ENCODE results near the gene ACTR6. TPM values are rescaled to one million over a fixed set of nuclear protein-coding genes. Genes with fewer than 3 reads are reported as not detected.

ACTR6 gene
- total and polyA plus RNA-seq, 3 donors from 2014 or later: 11.4 to 38.1 (median 17.6) TPM

DNA sequence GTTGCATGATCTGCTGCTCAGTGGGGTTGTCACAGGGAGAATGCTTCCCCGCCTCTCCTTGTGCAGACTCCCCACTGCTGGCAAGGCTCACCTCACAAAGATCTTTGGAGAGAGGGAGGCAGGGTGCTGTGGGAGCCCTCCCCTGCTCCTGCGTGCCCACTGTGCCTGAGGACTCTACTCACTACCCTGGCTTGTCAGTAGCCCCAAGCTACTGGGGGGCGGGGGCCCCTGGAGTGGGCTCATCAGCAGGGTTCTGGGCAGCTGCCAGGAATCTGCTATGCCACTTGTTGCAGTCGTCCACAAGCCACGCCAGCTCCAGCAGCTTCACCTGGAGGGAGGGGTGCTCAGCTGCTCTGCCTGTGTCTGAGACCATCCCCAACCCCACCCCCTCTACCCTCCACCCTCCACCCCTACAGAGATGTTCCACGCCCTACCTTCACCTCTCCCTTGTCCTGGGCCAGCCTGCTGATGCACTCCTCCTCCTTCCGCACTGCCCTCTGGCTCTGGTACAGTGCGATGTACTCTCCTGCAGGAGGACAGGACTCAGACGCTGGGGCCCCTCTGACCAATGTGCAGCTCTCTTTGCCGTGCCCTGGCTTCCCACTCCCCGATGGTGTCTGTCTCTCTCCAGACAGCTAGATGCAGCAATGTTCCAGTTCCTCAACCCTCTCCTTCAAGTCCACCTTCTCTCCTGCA, 43.7 kb upstream of the ACTR6 start:
- DNase-seq: no peak

DNA sequence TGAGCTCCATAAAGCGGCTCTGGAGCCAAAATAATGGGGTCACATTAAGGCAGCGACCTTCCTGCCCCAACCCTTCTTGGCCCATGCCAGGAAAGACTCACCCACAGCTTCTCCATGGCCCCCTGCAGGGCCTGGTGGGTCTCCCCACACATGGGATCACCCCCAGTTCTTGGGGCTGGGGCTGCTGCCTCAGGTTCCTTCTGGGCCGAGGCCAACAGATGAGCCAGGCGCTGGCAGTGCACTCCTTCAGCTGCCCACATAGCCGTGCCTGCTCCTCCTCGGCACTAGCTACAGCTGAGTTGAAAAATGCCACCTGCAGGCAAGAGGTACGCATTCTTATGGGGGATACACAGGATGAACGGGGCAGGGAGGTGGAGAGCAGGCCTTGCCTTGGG, 43.2 kb upstream of the ACTR6 start:
- Histone ChIP-seq H3K9me3 (no peaks in the 10 kb centered on the region), H3K36me3 (ENCODE audit: low read depth, missing control alignments) (no peaks in the 10 kb centered on the region), H3K27me3 (no peaks in the 10 kb centered on the region), H3K27ac (no peak overlapping the region), H3K4me3 (no peak overlapping the region), H3K4me1 (no peaks in the 10 kb centered on the region)
- no peak for DNase-seq
- intact Hi-C loops (cut with DNase I; ENCODE audit: low total_unique reads): no loop called here
- TF ChIP-seq, protein P1, sequence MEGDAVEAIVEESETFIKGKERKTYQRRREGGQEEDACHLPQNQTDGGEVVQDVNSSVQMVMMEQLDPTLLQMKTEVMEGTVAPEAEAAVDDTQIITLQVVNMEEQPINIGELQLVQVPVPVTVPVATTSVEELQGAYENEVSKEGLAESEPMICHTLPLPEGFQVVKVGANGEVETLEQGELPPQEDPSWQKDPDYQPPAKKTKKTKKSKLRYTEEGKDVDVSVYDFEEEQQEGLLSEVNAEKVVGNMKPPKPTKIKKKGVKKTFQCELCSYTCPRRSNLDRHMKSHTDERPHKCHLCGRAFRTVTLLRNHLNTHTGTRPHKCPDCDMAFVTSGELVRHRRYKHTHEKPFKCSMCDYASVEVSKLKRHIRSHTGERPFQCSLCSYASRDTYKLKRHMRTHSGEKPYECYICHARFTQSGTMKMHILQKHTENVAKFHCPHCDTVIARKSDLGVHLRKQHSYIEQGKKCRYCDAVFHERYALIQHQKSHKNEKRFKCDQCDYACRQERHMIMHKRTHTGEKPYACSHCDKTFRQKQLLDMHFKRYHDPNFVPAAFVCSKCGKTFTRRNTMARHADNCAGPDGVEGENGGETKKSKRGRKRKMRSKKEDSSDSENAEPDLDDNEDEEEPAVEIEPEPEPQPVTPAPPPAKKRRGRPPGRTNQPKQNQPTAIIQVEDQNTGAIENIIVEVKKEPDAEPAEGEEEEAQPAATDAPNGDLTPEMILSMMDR (IDR thresholded peaks at IDR 0.05): no peak
- TF ChIP-seq POLR2A (IDR thresholded peaks at IDR 0.05): no peak
- 88 to 94% methylated on average over 8 of the region's 8 CpGs for WGBS, 2 donors

More for the DNA sequence above, 43.7 kb upstream of the ACTR6 start:
- H3K36me3 ChIP-seq (ENCODE audit: low read depth, missing control alignments): no peaks in the 10 kb centered on the region
- intact Hi-C loops (cut with DNase I; ENCODE audit: low total_unique reads): no loop called here
- TF ChIP-seq, protein P1 (IDR thresholded peaks at IDR 0.05): no peak
- no peak for TF ChIP-seq POLR2A (IDR thresholded peaks at IDR 0.05)
- H3K27ac ChIP-seq: no peak overlapping the region
- H3K4me1 ChIP-seq: no peaks in the 10 kb centered on the region
- H3K4me3 ChIP-seq: no peak overlapping the region
- no peaks in the 10 kb centered on the region for H3K27me3 ChIP-seq
- H3K9me3 ChIP-seq: no peaks in the 10 kb centered on the region
- WGBS, 2 donors: 85 to 89% methylated on average over 6 to 11 of the region's 11 CpGs

DNA sequence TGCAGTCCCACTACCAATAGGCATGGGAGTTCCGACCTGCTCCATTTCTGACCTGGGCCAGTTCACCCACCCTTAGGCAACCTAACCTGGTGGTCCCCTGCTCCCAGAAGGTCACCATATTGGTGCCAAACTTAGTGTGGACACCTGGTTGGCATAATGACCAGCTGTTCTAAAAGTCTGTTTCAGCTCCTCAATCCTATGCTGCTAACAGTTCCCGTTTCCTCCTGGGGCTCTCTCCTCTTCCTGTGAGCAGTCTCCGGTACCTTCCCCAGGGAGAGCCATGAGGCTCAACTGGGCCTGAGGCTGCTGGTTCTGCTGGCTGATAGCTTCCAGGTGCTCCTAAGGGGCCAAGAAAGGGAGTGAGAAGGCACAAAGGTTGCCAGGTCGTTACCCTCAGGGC, 42.1 kb upstream of the ACTR6 start:
- Histone ChIP-seq H3K36me3 (ENCODE audit: low read depth, missing control alignments) (no peaks in the 10 kb centered on the region), H3K27me3 (no peaks in the 10 kb centered on the region), H3K4me3 (no peak overlapping the region), H3K4me1 (no peaks in the 10 kb centered on the region), H3K9me3 (no peaks in the 10 kb centered on the region), H3K27ac (no peak overlapping the region)
- 82 to 95% methylated on average over 4 of the region's 4 CpGs for whole genome bisulfite sequencing, 2 donors
- intact Hi-C loops (cut with DNase I; ENCODE audit: low total_unique reads): no loop called here
- no peak for DNase-seq
- no peak for TF ChIP-seq POLR2A (IDR thresholded peaks at IDR 0.05)

DNA sequence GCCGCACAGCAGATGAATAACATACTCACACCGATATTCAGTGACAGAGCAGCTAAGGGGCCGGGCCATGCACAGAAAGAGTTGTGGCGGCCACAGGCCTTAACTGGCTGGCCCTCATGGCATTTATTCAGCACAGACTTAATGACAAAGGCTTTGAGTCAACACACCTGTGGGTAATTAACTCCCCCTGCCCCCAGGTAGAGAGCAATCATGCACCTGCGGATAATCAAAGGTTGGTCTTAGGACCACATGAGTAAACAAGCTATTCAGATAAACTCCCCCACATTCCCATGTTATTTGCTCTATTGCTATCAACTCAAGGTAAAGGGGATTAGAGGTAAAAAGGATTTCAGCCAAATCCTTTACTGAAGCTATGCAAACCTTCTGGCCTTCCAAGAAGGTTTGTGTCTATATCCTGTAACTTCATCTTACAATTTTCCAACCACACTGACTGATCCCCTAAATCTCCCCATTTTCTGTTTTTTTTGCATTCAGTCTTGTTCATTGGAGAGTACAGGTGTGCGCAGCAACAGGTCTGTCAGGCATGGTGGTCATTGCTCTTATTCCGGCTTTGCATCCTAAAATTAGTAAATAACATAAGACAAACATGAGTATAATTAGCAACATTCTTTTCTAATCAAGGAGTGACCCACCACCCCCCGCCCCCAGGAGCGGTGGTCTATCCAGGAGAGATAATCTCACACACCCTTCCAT, 41.1 kb upstream of the ACTR6 start:
- Histone ChIP-seq H3K27me3 (no peaks in the 10 kb centered on the region), H3K4me3 (no peak overlapping the region), H3K36me3 (ENCODE audit: low read depth, missing control alignments) (no peaks in the 10 kb centered on the region), H3K27ac (no peak overlapping the region), H3K4me1 (no peaks in the 10 kb centered on the region), H3K9me3 (no peaks in the 10 kb centered on the region)
- WGBS, 2 donors: 89 to 94% methylated on average over 9 of the region's 9 CpGs
- intact Hi-C loops (cut with DNase I; ENCODE audit: low total_unique reads): no loop called here
- TF ChIP-seq, protein P1 (IDR thresholded peaks at IDR 0.05): no peak
- TF ChIP-seq POLR2A (IDR thresholded peaks at IDR 0.05): no peak
- no peak for DNase-seq

DNA sequence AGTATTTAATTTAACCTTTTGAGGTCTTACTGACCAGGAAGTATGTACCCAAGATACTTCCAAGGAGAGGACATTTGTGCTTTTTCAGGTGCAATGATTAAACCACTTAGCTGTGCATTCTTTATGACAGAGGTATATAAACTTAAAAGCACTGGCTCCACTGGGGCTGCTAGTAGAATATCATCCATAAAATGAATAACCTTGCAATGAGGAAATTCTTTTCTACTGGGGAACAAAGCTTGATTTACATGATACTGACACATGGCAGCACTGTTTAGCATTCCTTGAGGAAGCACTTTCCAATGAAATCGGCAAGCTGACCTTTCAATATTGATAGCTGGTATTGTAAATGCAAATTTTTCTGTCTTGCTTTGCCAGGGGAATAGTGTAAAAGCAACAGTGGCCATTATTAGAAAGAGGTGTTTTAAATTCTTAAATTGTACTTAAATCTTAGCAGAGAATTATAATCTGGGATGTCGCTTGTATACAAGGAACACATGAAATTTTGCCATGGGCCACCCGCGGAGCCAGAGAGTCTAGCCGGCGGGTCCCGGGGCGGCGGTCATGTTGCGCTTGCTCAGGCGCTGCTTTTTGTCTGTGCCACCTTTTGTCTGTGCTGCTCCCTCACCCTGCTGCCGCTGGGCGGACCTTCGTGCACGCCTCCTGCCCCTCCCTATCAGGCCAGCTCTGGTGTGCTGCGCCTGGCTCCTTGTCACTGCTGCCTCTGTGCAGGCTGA, 37.0 kb upstream of the ACTR6 start:
- no peak overlapping the region for H3K27ac ChIP-seq
- H3K27me3 ChIP-seq: no peaks in the 10 kb centered on the region
- DNase-seq: peak; percentile 67
- TF ChIP-seq, protein P1 (IDR thresholded peaks at IDR 0.05): no peak
- no peak for TF ChIP-seq POLR2A (IDR thresholded peaks at IDR 0.05)
- no peaks in the 10 kb centered on the region for H3K4me1 ChIP-seq
- H3K4me3 ChIP-seq: no peak overlapping the region
- H3K36me3 ChIP-seq (ENCODE audit: low read depth, missing control alignments): no peaks in the 10 kb centered on the region
- WGBS, 2 donors: 24 to 55% methylated on average over 16 of the region's 16 CpGs
- intact Hi-C loops (cut with DNase I; ENCODE audit: low total_unique reads): no loop called here
- no peaks in the 10 kb centered on the region for H3K9me3 ChIP-seq

All from testis (tissue), 3 donors.